NCI-H2029 (cell line): Measurements from ENCODE around the gene ZMYM3.

Experiments used
- DNase-seq: peaks from one replicate; lab custom pipeline; 2025; lab: John Stamatoyannopoulos, UW

The ZMYM3 gene

GRCh38 chrX:71253253-71254091 is 468 bp downstream of the ZMYM3 start:
- peak; percentile 1 for DNase-seq

- DNase-seq: no peak
Measured at GRCh38 chrX:71252221-71252620, 1.7 kb downstream of the ZMYM3 start.

- no peak for DNase-seq
Measured at GRCh38 chrX:71251466-71251973, 2.4 kb downstream of the ZMYM3 start.

GRCh38 chrX:71250841-71251240 is 3.1 kb downstream of the ZMYM3 start:
- no peak for DNase-seq

- DNase-seq: no peak
Measured at GRCh38 chrX:71245159-71245558, 8.8 kb downstream of the ZMYM3 start.

GRCh38 chrX:71244359-71245128 is 9.4 kb downstream of the ZMYM3 start:
- DNase-seq: no peak

GRCh38 chrX:71241301-71241700 is 12.6 kb downstream of the ZMYM3 start:
- DNase-seq: no peak

GRCh38 chrX:71239781-71240180 is 14.2 kb downstream of the ZMYM3 start:
- no peak for DNase-seq

- DNase-seq: peak; percentile 61
Measured at GRCh38 chrX:71236836-71237235, 17.1 kb downstream of the ZMYM3 start.

- DNase-seq: no peak
Measured at GRCh38 chrX:71235482-71235881, 18.5 kb downstream of the ZMYM3 start.

GRCh38 chrX:71228063-71228642 is 25.8 kb downstream of the ZMYM3 start:
- no peak for DNase-seq

- no peak for DNase-seq
Measured at GRCh38 chrX:71227370-71228062, 26.4 kb downstream of the ZMYM3 start.

GRCh38 chrX:71225676-71226075 is 28.3 kb downstream of the ZMYM3 start:
- DNase-seq: no peak

- DNase-seq: no peak
Measured at GRCh38 chrX:71225009-71225408, 28.9 kb downstream of the ZMYM3 start.

- DNase-seq: no peak
Measured at GRCh38 chrX:71224098-71224708, 29.7 kb downstream of the ZMYM3 start.

GRCh38 chrX:71222929-71223328 is 31.0 kb downstream of the ZMYM3 start, which contains the start of gene GJB1:
TSS of gene GJB1 (plus strand) at chrX:71223224. CDS start at chrX:71223708, 484 bp downstream.
- no peak for DNase-seq

GRCh38 chrX:71221145-71221544 is 32.8 kb downstream of the ZMYM3 start:
- no peak for DNase-seq

- peak; percentile 21 for DNase-seq
Measured at GRCh38 chrX:71217298-71217697, 36.6 kb downstream of the ZMYM3 start.

- DNase-seq: peak; percentile 83
Measured at GRCh38 chrX:71216485-71216884, 37.5 kb downstream of the ZMYM3 start.

- peak; percentile 36 for DNase-seq
Measured at GRCh38 chrX:71215338-71215912, 38.5 kb downstream of the ZMYM3 start.
